Measurements from ENCODE around the gene TYSND1. TPM values are rescaled to one million over a fixed set of nuclear protein-coding genes. Genes with fewer than 3 reads are reported as not detected.

The TYSND1 gene
- total RNA-seq, 1 donor from 2014 or later, result 21.7 TPM

- no peak for TF ChIP-seq CTCF (conservative IDR thresholded peaks at IDR 0.05; ENCODE audit: low read depth, low read length)
- H3K4me3 ChIP-seq (ENCODE audit: low read depth, low read length), result peak overlapping the region; percentile 82
- DNase-seq (ENCODE audit: low read depth), result no peak
Observed at GRCh38 chr10:70144372-70145110, 2.0 kb downstream of the TYSND1 start.

- TF ChIP-seq CTCF (conservative IDR thresholded peaks at IDR 0.05; ENCODE audit: low read depth, low read length), result no peak
- H3K4me3 ChIP-seq (ENCODE audit: low read depth, low read length), result no peak overlapping the region
- DNase-seq (ENCODE audit: low read depth), result no peak
Observed at GRCh38 chr10:70142555-70142954, 3.9 kb downstream of the TYSND1 start.

GRCh38 chr10:70140297-70140696 lies 6.2 kb downstream of the TYSND1 start:
- H3K4me3 ChIP-seq (ENCODE audit: low read depth, low read length), result no peak overlapping the region
- no peak for DNase-seq (ENCODE audit: low read depth)
- TF ChIP-seq CTCF (conservative IDR thresholded peaks at IDR 0.05; ENCODE audit: low read depth, low read length), result no peak

- no peak for TF ChIP-seq CTCF (conservative IDR thresholded peaks at IDR 0.05; ENCODE audit: low read depth, low read length)
- DNase-seq (ENCODE audit: low read depth), result no peak
- H3K4me3 ChIP-seq (ENCODE audit: low read depth, low read length), result no peak overlapping the region
Observed at GRCh38 chr10:70139997-70140250, 6.6 kb downstream of the TYSND1 start.

- H3K4me3 ChIP-seq (ENCODE audit: low read depth, low read length), result no peak overlapping the region
- no peak for TF ChIP-seq CTCF (conservative IDR thresholded peaks at IDR 0.05; ENCODE audit: low read depth, low read length)
- DNase-seq (ENCODE audit: low read depth), result no peak
Observed at GRCh38 chr10:70139151-70139996, 7.1 kb downstream of the TYSND1 start.

GRCh38 chr10:70137927-70138883 lies 8.3 kb downstream of the TYSND1 start:
- DNase-seq (ENCODE audit: low read depth), result no peak
- H3K4me3 ChIP-seq (ENCODE audit: low read depth, low read length), result no peak overlapping the region
- TF ChIP-seq CTCF (conservative IDR thresholded peaks at IDR 0.05; ENCODE audit: low read depth, low read length), result no peak
